Hematopoietic multipotent progenitor cell treated with erythropoietin and hydrocortisone succinate and interleukin-3 and kit ligand, for 15 days (in vitro differentiated cells): ENCODE data around the gene DSCAM.

Experiments used
- DNase-seq: peaks from one replicate; pipeline ENCODE4 v3.0.0-alpha.2; 2015; ENCODE audit warnings: low spot score

DSCAM gene

GRCh38 chr21:40178726-40179125 is 668.2 kb downstream of the DSCAM start:
- DNase-seq: no peak

- DNase-seq: no peak
These were observed 669.0 kb downstream of the DSCAM start for GRCh38 chr21:40177979-40178378.

- DNase-seq: no peak
These were observed 670.2 kb downstream of the DSCAM start for GRCh38 chr21:40176724-40177123.

GRCh38 chr21:40173816-40174215 is 673.1 kb downstream of the DSCAM start:
- no peak for DNase-seq

- no peak for DNase-seq
These were observed 677.0 kb downstream of the DSCAM start for GRCh38 chr21:40169971-40170370.

GRCh38 chr21:40166291-40166843 is 680.6 kb downstream of the DSCAM start:
- DNase-seq: no peak

- no peak for DNase-seq
These were observed 681.2 kb downstream of the DSCAM start for GRCh38 chr21:40165773-40166070.

GRCh38 chr21:40164905-40165772 is 681.8 kb downstream of the DSCAM start:
- no peak for DNase-seq

GRCh38 chr21:40162075-40162474 is 684.9 kb downstream of the DSCAM start:
- no peak for DNase-seq

- DNase-seq: no peak
These were observed 686.0 kb downstream of the DSCAM start for GRCh38 chr21:40160911-40161310.

GRCh38 chr21:40158366-40158765 is 688.6 kb downstream of the DSCAM start:
- DNase-seq: no peak

GRCh38 chr21:40155563-40155962 is 691.4 kb downstream of the DSCAM start:
- no peak for DNase-seq

- DNase-seq: no peak
These were observed 693.6 kb downstream of the DSCAM start for GRCh38 chr21:40153351-40153750.

GRCh38 chr21:40152476-40152875 is 694.5 kb downstream of the DSCAM start:
- DNase-seq: no peak

- no peak for DNase-seq
These were observed 695.3 kb downstream of the DSCAM start for GRCh38 chr21:40151611-40152010.

- DNase-seq: no peak
These were observed 700.6 kb downstream of the DSCAM start for GRCh38 chr21:40146216-40146837.

GRCh38 chr21:40143822-40144525 is 703.0 kb downstream of the DSCAM start:
- peak; percentile 19 for DNase-seq

GRCh38 chr21:40141621-40142020 is 705.3 kb downstream of the DSCAM start:
- no peak for DNase-seq

- DNase-seq: no peak
These were observed 706.3 kb downstream of the DSCAM start for GRCh38 chr21:40140675-40141074.

- DNase-seq: no peak
These were observed 707.3 kb downstream of the DSCAM start for GRCh38 chr21:40139636-40140035.

- DNase-seq: no peak
These were observed 710.4 kb downstream of the DSCAM start for GRCh38 chr21:40136571-40136970.

GRCh38 chr21:40134731-40135492 is 712.0 kb downstream of the DSCAM start:
- DNase-seq: no peak
